H1 (cell line): ENCODE data around the gene PTCRA. TPM values are rescaled to one million over a fixed set of nuclear protein-coding genes. Genes with fewer than 3 reads are reported as not detected.

Experiments used
- CTCF ChIA-PET: fragments of 300-600 bp; sonication (Branson Sonifier 250); formaldehyde crosslinking; loops from one replicate; lab custom pipeline; 2021; ENCODE audit not compliant: partially characterized antibody; lab: Charles Lee
- POLR2A ChIA-PET: fragments of 300-600 bp; sonication (Branson Sonifier 250); formaldehyde crosslinking; loops from one replicate; lab custom pipeline; 2021; ENCODE audit warnings: inconsistent platforms; ENCODE audit not compliant: partially characterized antibody; lab: Charles Lee
- DNase-seq, 2 experiments: peaks; one replicate each; pipeline versions ENCODE4 v3.0.0 to v3.0.0-alpha.2; 2010 to 2022; ENCODE audit warnings: low spot score in 2 of 2, low read depth in 1 of 2, mixed read lengths in 1 of 2
- FAIRE-seq: peaks from 2 replicates; lab custom pipeline; 2011; peaks lifted over from hg19 to GRCh38; lab: Jason Lieb, UNC
- H2AFZ ChIP-seq: 2 replicates; pipeline ENCODE4 v1.8.1; 2012; ENCODE audit warnings: low read length, inconsistent platforms
- H2AK5ac ChIP-seq: 2 replicates; pipeline ENCODE4 v1.6.1; 2013; ENCODE audit warnings: low read depth, low read length
- H2BK120ac ChIP-seq: replicated peaks from 2 replicates; pipeline ENCODE3; 2013; ENCODE audit warnings: low read depth, low read length, inconsistent platforms
- H2BK12ac ChIP-seq: 2 replicates; pipeline ENCODE4 v1.6.1; 2013; ENCODE audit warnings: low read depth, low read length
- H2BK15ac ChIP-seq: 2 replicates; pipeline ENCODE4 v1.6.1; 2013; ENCODE audit warnings: low read length
- H2BK20ac ChIP-seq: 2 replicates; pipeline ENCODE4 v1.6.1; 2013; ENCODE audit warnings: low read length
- H2BK5ac ChIP-seq: 2 replicates; pipeline ENCODE4 v1.6.1; 2013; ENCODE audit warnings: low read depth, low read length
- H3K14ac ChIP-seq: 2 replicates; pipeline ENCODE4 v1.6.1; 2013; ENCODE audit warnings: inconsistent platforms; ENCODE audit not compliant: insufficient read length
- H3K18ac ChIP-seq: 2 replicates; pipeline ENCODE4 v1.6.1; 2013; ENCODE audit warnings: low read length; ENCODE audit errors: extremely low read depth
- H3K23ac ChIP-seq: 2 replicates; pipeline ENCODE4 v1.6.1; 2013; ENCODE audit warnings: inconsistent platforms; ENCODE audit not compliant: insufficient read length
- H3K23me2 ChIP-seq: 2 replicates; pipeline ENCODE4 v1.6.1; 2013; ENCODE audit warnings: low read depth, low read length
- H3K27ac ChIP-seq: 2 replicates; pipeline ENCODE4 v1.6.1; 2011; ENCODE audit warnings: low read depth, low read length, inconsistent platforms
- H3K27me3 ChIP-seq, 4 experiments: replicated peaks in 1 of 4; 1 replicate in 1 of 4; 2 replicates in 3 of 4; pipeline versions ENCODE4 v1.6.1 to v1.8.1; 2011 to 2013; ENCODE audit warnings: low read length in 3 of 4, mild to moderate bottlenecking in 3 of 4, inconsistent platforms in 2 of 4, mixed read lengths in 2 of 4, moderate library complexity in 1 of 4; ENCODE audit not compliant: control insufficient read depth in 3 of 4, insufficient read depth in 3 of 4; ENCODE audit errors: extremely low read depth in 1 of 4
- H3K36me3 ChIP-seq, 4 experiments: 2 replicates each; pipeline versions ENCODE4 v1.6.1 to v1.8.1; 2011 to 2013; ENCODE audit warnings: mild to moderate bottlenecking in 4 of 4, low read length in 3 of 4, moderate library complexity in 2 of 4, control low read depth in 1 of 4, inconsistent platforms in 1 of 4; ENCODE audit not compliant: insufficient read depth in 4 of 4, control insufficient read depth in 2 of 4
- H3K4ac ChIP-seq: replicated peaks from 2 replicates; pipeline ENCODE3; 2013; ENCODE audit warnings: low read length, low read depth, mixed read lengths, inconsistent platforms; ENCODE audit not compliant: insufficient read length
- H3K4me1 ChIP-seq, 4 experiments: replicated peaks in 1 of 4; 1 replicate in 1 of 4; 2 replicates in 3 of 4; pipeline versions ENCODE4 v1.6.1 to v1.8.1; 2011 to 2013; ENCODE audit warnings: low read length in 3 of 4, inconsistent platforms in 2 of 4, mixed read lengths in 1 of 4; ENCODE audit not compliant: insufficient read depth in 4 of 4, control insufficient read depth in 3 of 4
- H3K4me2 ChIP-seq, 2 experiments: 2 replicates each; pipeline versions ENCODE4 v1.6.1 to v1.8.1; 2011 to 2013; ENCODE audit warnings: low read depth in 2 of 2, low read length in 2 of 2, control low read depth in 1 of 2, inconsistent platforms in 1 of 2, mild to moderate bottlenecking in 1 of 2; ENCODE audit not compliant: insufficient read depth in 1 of 2
- H3K4me3 ChIP-seq, 4 experiments: fragments of 200-600, 300-600 bp in 1 of 4; sonication (generic), shearing (Covaris generic), sonication (Bioruptor Twin) in 1 of 4; 2 replicates each; pipeline versions ENCODE4 v1.5.1 to v1.8.1; 2011 to 2016; ENCODE audit warnings: low read length in 4 of 4, low read depth in 3 of 4, control low read depth in 2 of 4, inconsistent platforms in 2 of 4, mild to moderate bottlenecking in 2 of 4, mixed read lengths in 1 of 4, moderate library complexity in 1 of 4; ENCODE audit not compliant: insufficient read depth in 2 of 4; ENCODE audit errors: extremely low read depth in 1 of 4
- H3K56ac ChIP-seq: replicated peaks from 2 replicates; pipeline ENCODE3; 2013; ENCODE audit warnings: low read depth, mild to moderate bottlenecking, mixed read lengths, low read length, inconsistent platforms; ENCODE audit not compliant: insufficient read length
- H3K79me1 ChIP-seq: 2 replicates; pipeline ENCODE4 v1.6.1; 2013; ENCODE audit warnings: low read depth, low read length, control low read depth
- H3K79me2 ChIP-seq, 2 experiments: 2 replicates each; pipeline versions ENCODE4 v1.6.1 to v1.8.1; 2012 to 2013; ENCODE audit warnings: low read length in 2 of 2, mild to moderate bottlenecking in 2 of 2, inconsistent platforms in 1 of 2; ENCODE audit not compliant: insufficient read depth in 2 of 2, control insufficient read depth in 1 of 2
- H3K9ac ChIP-seq, 4 experiments: replicated peaks in 1 of 4; 1 replicate in 1 of 4; 2 replicates in 3 of 4; pipeline versions ENCODE4 v1.6.1 to v1.8.1; 2011 to 2013; ENCODE audit warnings: low read depth in 3 of 4, low read length in 3 of 4, control low read depth in 2 of 4, mild to moderate bottlenecking in 2 of 4, moderate library complexity in 2 of 4, inconsistent platforms in 1 of 4; ENCODE audit errors: extremely low read depth in 1 of 4
- H3K9me3 ChIP-seq, 2 experiments: 2 replicates each; pipeline versions ENCODE4 v1.6.1 to v1.8.1; 2012 to 2013; ENCODE audit warnings: mild to moderate bottlenecking in 2 of 2, moderate library complexity in 2 of 2, control low read depth in 1 of 2, inconsistent platforms in 1 of 2, low read depth in 1 of 2, low read length in 1 of 2, mixed read lengths in 1 of 2; ENCODE audit not compliant: insufficient read depth in 2 of 2
- H4K20me1 ChIP-seq, 2 experiments: replicated peaks in 1 of 2; 2 replicates each; pipeline versions ENCODE3 to v1.8.1; 2011 to 2013; ENCODE audit warnings: inconsistent platforms in 2 of 2, low read length in 2 of 2, mild to moderate bottlenecking in 1 of 2; ENCODE audit not compliant: insufficient read depth in 2 of 2, control insufficient read depth in 1 of 2
- H4K5ac ChIP-seq: 2 replicates; pipeline ENCODE4 v1.6.1; 2013; ENCODE audit warnings: low read length, low read depth, mixed read lengths, inconsistent platforms; ENCODE audit not compliant: insufficient read length
- H4K8ac ChIP-seq: 2 replicates; pipeline ENCODE4 v1.8.0; 2013; ENCODE audit warnings: mild to moderate bottlenecking, moderate library complexity, low read length, inconsistent platforms; ENCODE audit not compliant: insufficient read depth; ENCODE audit errors: extremely low read depth
- H4K91ac ChIP-seq: replicated peaks from 2 replicates; pipeline ENCODE3; 2013; ENCODE audit warnings: low read length, mixed read lengths, inconsistent platforms; ENCODE audit not compliant: insufficient read length
- ASH2L ChIP-seq: fragments of 200-600, 300-600 bp; sonication (generic); IDR thresholded peaks from one replicate; pipeline ENCODE4 v1.7.1; 2017; ENCODE audit warnings: low read length
- GABPA ChIP-seq: IDR thresholded peaks from 2 replicates; pipeline ENCODE4 v1.6.1; 2011; ENCODE audit warnings: mild to moderate bottlenecking, low read length, moderate library complexity, borderline replicate concordance; ENCODE audit not compliant: insufficient read depth
- RFX5 ChIP-seq: IDR thresholded peaks from 2 replicates; pipeline ENCODE4 v1.6.1; 2011; ENCODE audit warnings: low read depth, low read length, improper control_type of control experiment, borderline replicate concordance
- RXRA ChIP-seq: IDR thresholded peaks from 2 replicates; pipeline ENCODE4 v1.6.1; 2011; ENCODE audit warnings: low read depth, mild to moderate bottlenecking, low read length, moderate library complexity; ENCODE audit not compliant: insufficient read depth
- SP4 ChIP-seq: IDR thresholded peaks from 2 replicates; pipeline ENCODE4 v1.6.1; 2012; ENCODE audit warnings: low read length, inconsistent platforms
- polyA plus RNA-seq, 7 experiments: library from polyadenylated mRNA; depleted of rRNA in 3 of 7; stranded (reverse) in 5 of 7; unstranded in 2 of 7; fragments of >200 nt in 5 of 7; fragments of 200-250 nt in 2 of 7; gene quantifications; 1 replicate in 5 of 7; 2 replicates in 1 of 7; 4 replicates in 1 of 7; pipeline versions ENCODE4 v1.2.1 to v1.2.3, GENCODE V29; 2011 to 2013; ENCODE audit warnings: missing spikeins in 2 of 7, mixed read lengths in 2 of 7
- total RNA-seq: library from RNA; stranded (reverse); fragmentation: NEBNext Ultra II Directional; extraction: Animal tissue kit (Norgen Biotek cat#: 25700); gene quantifications from 2 replicates; pipeline ENCODE4 v1.2.1, GENCODE V29; 2021

The PTCRA gene
- total and polyA plus RNA-seq, 2 of the 8 experiments (the other 6 are each of a cell fraction or from before 2014, with no cell fraction given), result not detected

DNA sequence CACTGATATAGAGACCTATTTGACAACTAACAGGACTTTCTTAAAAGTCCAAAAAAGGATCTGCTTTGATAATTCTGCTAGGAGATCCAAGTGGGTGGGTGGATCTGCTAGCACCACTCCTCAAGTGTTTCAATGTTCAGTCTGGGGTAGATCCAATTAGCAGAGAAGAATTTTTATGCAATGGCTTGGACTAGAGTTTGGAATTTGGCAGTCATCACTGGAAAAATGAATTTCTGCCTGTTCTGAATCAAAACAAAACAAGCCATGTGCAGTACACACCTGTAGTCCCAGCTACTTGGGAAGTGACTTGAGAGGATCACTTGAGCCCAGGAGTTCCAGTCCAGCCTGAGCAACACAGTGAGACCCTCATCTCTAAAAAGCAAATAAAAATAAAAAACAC lies 32.1 kb downstream of the PTCRA start:
- Histone ChIP-seq H3K9me3 (no peaks in the 10 kb centered on the region), H4K8ac (no peak overlapping the region), H3K23ac (no peak overlapping the region), H2AFZ (no peak overlapping the region), H3K9ac (no peak overlapping the region), H2BK12ac (no peak overlapping the region), H4K5ac (no peak overlapping the region), H3K79me1 (no peaks in the 10 kb centered on the region), H3K4me3 (no peak overlapping the region), H3K4me1 (no peaks in the 10 kb centered on the region), H3K4me2 (no peak overlapping the region), H3K27me3 (no peaks in the 10 kb centered on the region), H2AK5ac (no peak overlapping the region), H4K91ac (no peak overlapping the region), H2BK5ac (no peak overlapping the region), H3K14ac (no peak overlapping the region), H3K79me2 (no peaks in the 10 kb centered on the region), H3K56ac (no peak overlapping the region), H2BK15ac (no peak overlapping the region), H3K27ac (no peak overlapping the region), H3K4ac (no peak overlapping the region), H2BK20ac (no peak overlapping the region), H4K20me1 (no peaks in the 10 kb centered on the region), H3K18ac (no peak overlapping the region), H3K36me3 (peaks cover 0 to 4% (median 0%) of the 10 kb centered on the region in 4 experiments; a peak in 1 of 8 replicates), H3K23me2 (no peaks in the 10 kb centered on the region), H2BK120ac (no peak overlapping the region)
- POLR2A ChIA-PET, result interaction anchor here (0.6 to 2.6 kb wide), 3 partner anchors 12 to 38 kb away, joined by 3 to 7 read pairs (median 4); partner anchors contain the start of gene GNMT
- no peak for DNase-seq
- TF ChIP-seq ASH2L (no peak), GABPA (no peak), SP4 (no peak), RFX5 (no peak), RXRA (no peak)
- CTCF ChIA-PET, result interaction anchor here (0.7 kb wide), 1 partner anchor 71 kb away, joined by 5 read pairs; no protein-coding TSS in a partner anchor
- no peak for FAIRE-seq
